ENCODE data around the gene APOL3.
"Not testable (repeated sequence)": the region's sequence is repeated elsewhere in the genome, so short reads cannot be mapped to it uniquely, and the experiment has no call there.

The APOL3 gene

GRCh38 chr22:36156515-36157419, 3.8 kb downstream of the APOL3 start:
- DNase-seq (ENCODE audit: low spot score), result no peak

- DNase-seq (ENCODE audit: low spot score), result no peak
Measured at GRCh38 chr22:36156119-36156514, 4.4 kb downstream of the APOL3 start.

- no peak for DNase-seq (ENCODE audit: low spot score)
Measured at GRCh38 chr22:36155702-36156101, 4.9 kb downstream of the APOL3 start.

- no peak for DNase-seq (ENCODE audit: low spot score)
Measured at GRCh38 chr22:36154423-36154945, 6.1 kb downstream of the APOL3 start.

GRCh38 chr22:36153501-36154422, 6.8 kb downstream of the APOL3 start:
- DNase-seq (ENCODE audit: low spot score), result no peak

GRCh38 chr22:36152821-36153220, 7.7 kb downstream of the APOL3 start:
- not testable (repeated sequence) for DNase-seq (ENCODE audit: low spot score)

GRCh38 chr22:36152088-36152487, 8.5 kb downstream of the APOL3 start:
- no peak for DNase-seq (ENCODE audit: low spot score)

- no peak for DNase-seq (ENCODE audit: low spot score)
Measured at GRCh38 chr22:36151006-36151595, 9.5 kb downstream of the APOL3 start.

- no peak for DNase-seq (ENCODE audit: low spot score)
Measured at GRCh38 chr22:36149441-36149840, 11.1 kb downstream of the APOL3 start.

- no peak for DNase-seq (ENCODE audit: low spot score)
Measured at GRCh38 chr22:36148411-36148810, 12.1 kb downstream of the APOL3 start.

- DNase-seq (ENCODE audit: low spot score), result no peak
Measured at GRCh38 chr22:36147196-36147791, 13.3 kb downstream of the APOL3 start.

GRCh38 chr22:36145881-36146280, 14.7 kb downstream of the APOL3 start:
- DNase-seq (ENCODE audit: low spot score), result no peak

GRCh38 chr22:36144886-36145541, 15.5 kb downstream of the APOL3 start:
- peak; percentile 38 for DNase-seq (ENCODE audit: low spot score)

- no peak for DNase-seq (ENCODE audit: low spot score)
Measured at GRCh38 chr22:36143956-36144355, 16.6 kb downstream of the APOL3 start.

- DNase-seq (ENCODE audit: low spot score), result no peak
Measured at GRCh38 chr22:36143066-36143815, 17.3 kb downstream of the APOL3 start.

GRCh38 chr22:36141481-36141880, 19.1 kb downstream of the APOL3 start:
- no peak for DNase-seq (ENCODE audit: low spot score)

- DNase-seq (ENCODE audit: low spot score), result not testable (repeated sequence)
Measured at GRCh38 chr22:36138709-36139108, 21.8 kb downstream of the APOL3 start.

- DNase-seq (ENCODE audit: low spot score), result no peak
Measured at GRCh38 chr22:36136988-36137387, 23.6 kb downstream of the APOL3 start.

- DNase-seq (ENCODE audit: low spot score), result no peak
Measured at GRCh38 chr22:36136475-36136874, 24.1 kb downstream of the APOL3 start.

- DNase-seq (ENCODE audit: low spot score), result no peak
Measured at GRCh38 chr22:36135306-36135980, 25.1 kb downstream of the APOL3 start.

Measured in HuH-7 (cell line).